K562 (cell line): ENCODE data around the gene RUNDC3A.

Experiments used
- ESRRA ChIP-seq: fragments of 450-650 bp; IDR thresholded peaks from 2 replicates; pipeline ENCODE4 v1.6.1; 2014; ENCODE audit warnings: low read depth, mild to moderate bottlenecking, moderate library complexity, borderline replicate concordance
- HNRNPUL1 ChIP-seq: fragments of 200-400 bp; formaldehyde crosslinking; IDR thresholded peaks from 2 replicates; pipeline ENCODE4 v1.6.1; 2017; ENCODE audit warnings: low read length
- ZNF695 ChIP-seq: fragments of 450-650 bp; formaldehyde crosslinking; IDR thresholded peaks from 2 replicates; pipeline ENCODE4 v1.4.0; 2020; ENCODE audit warnings: mild to moderate bottlenecking, moderate library complexity
- TF ChIP-seq, protein P1 (sequence below): fragments of 250-450 bp; sonication (Bioruptor Pico); IDR thresholded peaks from 2 replicates; pipeline ENCODE4 v1.8.0; 2022; ENCODE audit warnings: inconsistent platforms, mild to moderate bottlenecking, moderate library complexity, borderline replicate concordance
- TF ChIP-seq, protein P2 (sequence below): fragments of 250-450 bp; sonication (Bioruptor Pico); IDR thresholded peaks from 2 replicates; pipeline ENCODE4 v1.5.0; 2021; ENCODE audit warnings: mild to moderate bottlenecking, borderline replicate concordance
- TF ChIP-seq, protein P3 (sequence below): fragments of 200-800 bp; sonication (Bioruptor generic); IDR thresholded peaks from 2 replicates; pipeline ENCODE4 v1.6.1; 2017; ENCODE audit warnings: missing genetic modification characterization, missing compliant biosample characterization
- TF ChIP-seq, protein P4 (sequence below): sonication (generic); formaldehyde crosslinking; IDR thresholded peaks from 2 replicates; pipeline ENCODE4 v1.8.0; 2022; ENCODE audit warnings: missing genetic modification reagents, mild to moderate bottlenecking, borderline replicate concordance

DNA sequence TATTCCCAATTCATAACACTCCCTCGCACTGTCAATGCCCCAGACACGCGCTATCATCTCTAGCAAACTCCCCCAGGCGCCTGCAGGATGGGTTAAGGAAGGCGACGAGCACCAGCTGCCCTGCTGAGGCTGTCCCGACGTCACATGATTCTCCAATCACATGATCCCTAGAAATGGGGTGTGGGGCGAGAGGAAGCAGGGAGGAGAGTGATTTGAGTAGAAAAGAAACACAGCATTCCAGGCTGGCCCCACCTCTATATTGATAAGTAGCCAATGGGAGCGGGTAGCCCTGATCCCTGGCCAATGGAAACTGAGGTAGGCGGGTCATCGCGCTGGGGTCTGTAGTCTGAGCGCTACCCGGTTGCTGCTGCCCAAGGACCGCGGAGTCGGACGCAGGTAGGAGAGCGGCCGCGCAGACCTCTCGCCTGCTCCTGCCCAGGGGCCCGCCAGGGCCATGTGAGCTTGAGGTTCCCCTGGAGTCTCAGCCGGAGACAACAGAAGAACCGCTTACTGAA is 36.6 kb downstream of the RUNDC3A start, which contains the start of gene GRN:
- TF ChIP-seq, protein P1, sequence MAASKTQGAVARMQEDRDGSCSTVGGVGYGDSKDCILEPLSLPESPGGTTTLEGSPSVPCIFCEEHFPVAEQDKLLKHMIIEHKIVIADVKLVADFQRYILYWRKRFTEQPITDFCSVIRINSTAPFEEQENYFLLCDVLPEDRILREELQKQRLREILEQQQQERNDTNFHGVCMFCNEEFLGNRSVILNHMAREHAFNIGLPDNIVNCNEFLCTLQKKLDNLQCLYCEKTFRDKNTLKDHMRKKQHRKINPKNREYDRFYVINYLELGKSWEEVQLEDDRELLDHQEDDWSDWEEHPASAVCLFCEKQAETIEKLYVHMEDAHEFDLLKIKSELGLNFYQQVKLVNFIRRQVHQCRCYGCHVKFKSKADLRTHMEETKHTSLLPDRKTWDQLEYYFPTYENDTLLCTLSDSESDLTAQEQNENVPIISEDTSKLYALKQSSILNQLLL (CRISPR knock-in tag), result no peak
- TF ChIP-seq, protein P2, sequence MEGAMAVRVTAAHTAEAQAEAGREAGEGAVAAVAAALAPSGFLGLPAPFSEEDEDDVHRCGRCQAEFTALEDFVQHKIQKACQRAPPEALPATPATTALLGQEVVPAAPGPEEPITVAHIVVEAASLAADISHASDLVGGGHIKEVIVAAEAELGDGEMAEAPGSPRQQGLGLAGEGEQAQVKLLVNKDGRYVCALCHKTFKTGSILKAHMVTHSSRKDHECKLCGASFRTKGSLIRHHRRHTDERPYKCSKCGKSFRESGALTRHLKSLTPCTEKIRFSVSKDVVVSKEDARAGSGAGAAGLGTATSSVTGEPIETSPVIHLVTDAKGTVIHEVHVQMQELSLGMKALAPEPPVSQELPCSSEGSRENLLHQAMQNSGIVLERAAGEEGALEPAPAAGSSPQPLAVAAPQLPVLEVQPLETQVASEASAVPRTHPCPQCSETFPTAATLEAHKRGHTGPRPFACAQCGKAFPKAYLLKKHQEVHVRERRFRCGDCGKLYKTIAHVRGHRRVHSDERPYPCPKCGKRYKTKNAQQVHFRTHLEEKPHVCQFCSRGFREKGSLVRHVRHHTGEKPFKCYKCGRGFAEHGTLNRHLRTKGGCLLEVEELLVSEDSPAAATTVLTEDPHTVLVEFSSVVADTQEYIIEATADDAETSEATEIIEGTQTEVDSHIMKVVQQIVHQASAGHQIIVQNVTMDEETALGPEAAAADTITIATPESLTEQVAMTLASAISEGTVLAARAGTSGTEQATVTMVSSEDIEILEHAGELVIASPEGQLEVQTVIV (CRISPR knock-in tag), result no peak
- TF ChIP-seq ZNF695 (CRISPR knock-in tag) (no peak), HNRNPUL1 (no peak), ESRRA (no peak)
- TF ChIP-seq, protein P3, sequence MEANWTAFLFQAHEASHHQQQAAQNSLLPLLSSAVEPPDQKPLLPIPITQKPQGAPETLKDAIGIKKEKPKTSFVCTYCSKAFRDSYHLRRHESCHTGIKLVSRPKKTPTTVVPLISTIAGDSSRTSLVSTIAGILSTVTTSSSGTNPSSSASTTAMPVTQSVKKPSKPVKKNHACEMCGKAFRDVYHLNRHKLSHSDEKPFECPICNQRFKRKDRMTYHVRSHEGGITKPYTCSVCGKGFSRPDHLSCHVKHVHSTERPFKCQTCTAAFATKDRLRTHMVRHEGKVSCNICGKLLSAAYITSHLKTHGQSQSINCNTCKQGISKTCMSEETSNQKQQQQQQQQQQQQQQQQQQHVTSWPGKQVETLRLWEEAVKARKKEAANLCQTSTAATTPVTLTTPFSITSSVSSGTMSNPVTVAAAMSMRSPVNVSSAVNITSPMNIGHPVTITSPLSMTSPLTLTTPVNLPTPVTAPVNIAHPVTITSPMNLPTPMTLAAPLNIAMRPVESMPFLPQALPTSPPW (CRISPR knock-in tag), result peak; percentile 81
- TF ChIP-seq, protein P4, sequence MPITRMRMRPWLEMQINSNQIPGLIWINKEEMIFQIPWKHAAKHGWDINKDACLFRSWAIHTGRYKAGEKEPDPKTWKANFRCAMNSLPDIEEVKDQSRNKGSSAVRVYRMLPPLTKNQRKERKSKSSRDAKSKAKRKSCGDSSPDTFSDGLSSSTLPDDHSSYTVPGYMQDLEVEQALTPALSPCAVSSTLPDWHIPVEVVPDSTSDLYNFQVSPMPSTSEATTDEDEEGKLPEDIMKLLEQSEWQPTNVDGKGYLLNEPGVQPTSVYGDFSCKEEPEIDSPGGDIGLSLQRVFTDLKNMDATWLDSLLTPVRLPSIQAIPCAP (CRISPR knock-in tag), result no peak
